Osteocyte (in vitro differentiated cells): ENCODE results near the gene GOLGA1. TPM values are rescaled to one million over a fixed set of nuclear protein-coding genes. Genes with fewer than 3 reads are reported as not detected.
"Not testable (repeated sequence)": the region's sequence is repeated elsewhere in the genome, so short reads cannot be mapped to it uniquely, and the experiment has no call there.

Source experiments
- DNase-seq: peaks from one replicate; pipeline ENCODE4 v3.0.0; 2021; ENCODE audit warnings: mixed read lengths; ENCODE audit not compliant: unreplicated experiment; ENCODE audit errors: extremely low spot score
- H3K27ac Mint-ChIP-seq: one replicate; pipeline ENCODE4 v1.8.0; 2021; ENCODE audit warnings: mild to moderate bottlenecking, mixed read lengths; ENCODE audit not compliant: unreplicated experiment
- H3K27me3 Mint-ChIP-seq: one replicate; pipeline ENCODE4 v1.8.0; 2021; ENCODE audit warnings: mixed read lengths; ENCODE audit not compliant: unreplicated experiment
- H3K36me3 Mint-ChIP-seq: one replicate; pipeline ENCODE4 v1.8.0; 2021; ENCODE audit warnings: mixed read lengths; ENCODE audit not compliant: unreplicated experiment
- H3K4me1 Mint-ChIP-seq: one replicate; pipeline ENCODE4 v1.8.0; 2021; ENCODE audit warnings: mixed read lengths; ENCODE audit not compliant: unreplicated experiment
- H3K4me3 Mint-ChIP-seq: one replicate; pipeline ENCODE4 v1.8.0; 2021; ENCODE audit warnings: mild to moderate bottlenecking, moderate library complexity, mixed read lengths; ENCODE audit not compliant: unreplicated experiment
- H3K9me3 Mint-ChIP-seq: one replicate; pipeline ENCODE4 v1.8.0; 2021; ENCODE audit warnings: mixed read lengths; ENCODE audit not compliant: unreplicated experiment
- total RNA-seq: library from RNA; stranded (reverse); gene quantifications from 2 replicates; pipeline ENCODE4 v1.2.1, GENCODE V29; 2021
- TF ChIP-seq, protein P1 (sequence below): fragments of 200-600 bp; sonication (generic); IDR thresholded peaks from 2 replicates; pipeline ENCODE4 v1.5.0; 2021; ENCODE audit warnings: antibody characterized with exemption, mild to moderate bottlenecking, moderate library complexity

Gene GOLGA1
- total RNA-seq, 1 donor from 2014 or later = 22.4 TPM

DNA sequence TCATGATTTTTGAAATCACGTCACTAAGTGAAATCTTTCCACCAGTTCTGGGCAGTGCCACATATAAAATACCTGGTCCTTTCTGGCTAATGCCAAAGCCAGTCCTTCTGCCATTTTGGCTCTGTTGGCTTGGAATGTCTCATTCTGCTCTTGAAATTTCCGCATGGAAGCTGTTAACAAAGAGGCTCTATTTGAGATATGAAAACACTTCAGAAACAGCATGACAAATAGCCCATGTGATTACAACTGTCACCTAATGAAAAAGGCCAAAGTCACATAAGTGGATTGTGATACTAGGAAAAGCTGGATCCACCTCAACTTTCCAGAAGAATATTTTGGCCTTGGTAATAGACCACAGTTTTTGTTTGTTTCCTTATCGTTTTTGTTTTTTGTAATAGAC, 12.8 kb downstream of the GOLGA1 start:
- TF ChIP-seq, protein P1, sequence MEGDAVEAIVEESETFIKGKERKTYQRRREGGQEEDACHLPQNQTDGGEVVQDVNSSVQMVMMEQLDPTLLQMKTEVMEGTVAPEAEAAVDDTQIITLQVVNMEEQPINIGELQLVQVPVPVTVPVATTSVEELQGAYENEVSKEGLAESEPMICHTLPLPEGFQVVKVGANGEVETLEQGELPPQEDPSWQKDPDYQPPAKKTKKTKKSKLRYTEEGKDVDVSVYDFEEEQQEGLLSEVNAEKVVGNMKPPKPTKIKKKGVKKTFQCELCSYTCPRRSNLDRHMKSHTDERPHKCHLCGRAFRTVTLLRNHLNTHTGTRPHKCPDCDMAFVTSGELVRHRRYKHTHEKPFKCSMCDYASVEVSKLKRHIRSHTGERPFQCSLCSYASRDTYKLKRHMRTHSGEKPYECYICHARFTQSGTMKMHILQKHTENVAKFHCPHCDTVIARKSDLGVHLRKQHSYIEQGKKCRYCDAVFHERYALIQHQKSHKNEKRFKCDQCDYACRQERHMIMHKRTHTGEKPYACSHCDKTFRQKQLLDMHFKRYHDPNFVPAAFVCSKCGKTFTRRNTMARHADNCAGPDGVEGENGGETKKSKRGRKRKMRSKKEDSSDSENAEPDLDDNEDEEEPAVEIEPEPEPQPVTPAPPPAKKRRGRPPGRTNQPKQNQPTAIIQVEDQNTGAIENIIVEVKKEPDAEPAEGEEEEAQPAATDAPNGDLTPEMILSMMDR = no peak
- H3K27ac Mint-ChIP-seq = no peak overlapping the region
- H3K4me3 Mint-ChIP-seq = no peak overlapping the region
- no peaks in the 10 kb centered on the region for H3K9me3 Mint-ChIP-seq
- H3K27me3 Mint-ChIP-seq = no peaks in the 10 kb centered on the region
- H3K36me3 Mint-ChIP-seq = peaks cover 24% of the 10 kb centered on the region
- no peaks in the 10 kb centered on the region for H3K4me1 Mint-ChIP-seq
- no peak for DNase-seq

DNA sequence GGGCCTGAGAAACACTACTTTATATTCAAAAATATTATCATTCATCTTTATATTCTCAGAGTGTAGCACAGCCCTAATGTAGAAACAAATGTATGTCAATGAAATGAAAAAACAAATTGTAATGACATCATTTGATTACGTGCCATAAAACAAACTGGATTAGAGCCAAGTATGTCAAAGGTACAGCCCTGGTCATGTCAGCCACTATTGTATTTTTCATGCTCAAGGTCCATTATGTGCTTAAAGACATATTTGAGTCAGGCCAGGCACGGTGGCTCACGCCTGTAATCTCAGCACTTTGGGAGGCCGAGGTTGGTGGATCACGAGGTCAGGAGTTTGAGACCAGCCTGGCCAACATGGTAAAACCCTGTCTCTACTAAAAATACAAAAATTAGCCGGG, 20.5 kb downstream of the GOLGA1 start:
- H3K9me3 Mint-ChIP-seq, H3K4me3 Mint-ChIP-seq, H3K27ac Mint-ChIP-seq, H3K27me3 Mint-ChIP-seq, DNase-seq, H3K4me1 Mint-ChIP-seq: not testable (repeated sequence)
- peaks cover 29% of the 10 kb centered on the region for H3K36me3 Mint-ChIP-seq

DNA sequence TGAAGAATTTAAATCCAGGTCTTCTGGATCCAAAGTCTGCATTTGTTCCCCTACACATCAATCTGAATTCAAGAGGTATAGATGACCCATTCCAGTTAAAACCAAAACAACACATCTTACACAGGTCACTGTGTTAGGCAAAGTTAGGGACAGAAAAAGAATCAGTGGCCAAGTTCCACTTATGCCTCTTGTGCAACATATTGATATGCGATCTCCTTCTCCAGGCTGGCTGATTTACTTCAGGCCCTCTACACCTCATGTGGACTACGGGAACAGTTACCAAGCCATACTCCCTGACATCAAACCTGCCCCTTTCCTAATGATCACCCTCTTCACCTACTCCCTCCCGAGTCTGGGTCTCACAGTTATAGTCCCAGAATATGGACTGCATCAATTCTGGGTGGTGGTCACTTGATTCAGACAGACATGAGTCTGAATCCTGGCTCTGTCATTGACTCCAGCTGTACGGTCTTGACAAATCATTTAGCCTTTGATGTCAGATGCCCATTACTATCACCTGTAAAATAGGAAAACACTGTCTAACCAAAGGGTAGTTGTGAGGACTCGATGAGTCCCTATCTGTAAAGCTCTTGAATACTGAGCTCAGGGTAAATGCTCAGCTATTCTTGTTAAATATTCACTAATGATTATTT, 26.0 kb downstream of the GOLGA1 start:
- Mint-ChIP-seq H3K4me3 (no peak overlapping the region), H3K9me3 (no peaks in the 10 kb centered on the region), H3K27ac (no peak overlapping the region), H3K36me3 (peaks cover 34% of the 10 kb centered on the region), H3K27me3 (no peaks in the 10 kb centered on the region), H3K4me1 (no peaks in the 10 kb centered on the region)
- TF ChIP-seq, protein P1 = no peak
- DNase-seq = no peak

DNA sequence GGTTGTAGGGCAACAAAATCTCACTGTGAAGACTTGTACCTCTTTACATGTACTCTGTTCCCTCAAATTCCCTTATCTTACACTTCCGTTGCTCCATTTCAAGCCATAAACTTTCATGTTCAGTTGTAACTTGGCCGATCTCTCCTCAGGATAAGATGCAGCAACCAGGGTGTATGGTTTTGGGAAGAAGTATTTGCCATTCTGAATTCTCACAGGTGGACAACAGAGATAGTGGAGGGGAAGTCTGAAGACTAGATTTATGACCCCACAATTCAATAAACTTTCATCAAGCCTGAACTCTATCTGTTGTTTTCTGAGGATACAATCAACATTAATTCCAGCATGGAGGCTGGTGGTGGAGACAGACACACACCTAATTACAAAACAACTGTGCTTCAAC, 27.5 kb downstream of the GOLGA1 start:
- Mint-ChIP-seq H3K9me3 (no peaks in the 10 kb centered on the region), H3K4me1 (no peaks in the 10 kb centered on the region), H3K4me3 (no peak overlapping the region), H3K36me3 (peaks cover 33% of the 10 kb centered on the region), H3K27me3 (no peaks in the 10 kb centered on the region), H3K27ac (no peak overlapping the region)
- TF ChIP-seq, protein P1 = no peak
- DNase-seq = no peak

DNA sequence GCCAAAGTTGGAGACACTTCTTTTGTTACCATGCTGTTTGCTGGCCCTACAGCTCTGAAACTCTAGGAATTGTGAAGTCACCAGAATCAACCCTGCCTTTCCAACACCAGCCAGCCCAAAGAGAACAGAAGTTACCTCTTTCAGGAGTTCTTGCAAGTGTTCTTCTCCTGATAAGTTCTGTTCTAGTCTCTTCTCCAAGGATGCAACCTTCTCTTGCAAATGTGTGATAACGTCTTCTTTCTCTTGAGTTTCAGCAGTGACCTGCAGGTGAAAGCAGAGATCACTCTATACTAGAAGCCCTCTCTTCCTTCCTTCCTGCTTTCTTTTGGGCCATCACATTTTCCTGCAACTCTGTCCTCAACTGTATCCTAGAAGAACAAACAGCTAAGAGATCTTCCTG, 29.1 kb downstream of the GOLGA1 start:
- H3K4me3 Mint-ChIP-seq = no peak overlapping the region
- H3K27me3 Mint-ChIP-seq = no peaks in the 10 kb centered on the region
- DNase-seq = no peak
- H3K4me1 Mint-ChIP-seq = no peaks in the 10 kb centered on the region
- no peak overlapping the region for H3K27ac Mint-ChIP-seq
- no peaks in the 10 kb centered on the region for H3K9me3 Mint-ChIP-seq
- TF ChIP-seq, protein P1 = no peak
- H3K36me3 Mint-ChIP-seq = peaks cover 40% of the 10 kb centered on the region

DNA sequence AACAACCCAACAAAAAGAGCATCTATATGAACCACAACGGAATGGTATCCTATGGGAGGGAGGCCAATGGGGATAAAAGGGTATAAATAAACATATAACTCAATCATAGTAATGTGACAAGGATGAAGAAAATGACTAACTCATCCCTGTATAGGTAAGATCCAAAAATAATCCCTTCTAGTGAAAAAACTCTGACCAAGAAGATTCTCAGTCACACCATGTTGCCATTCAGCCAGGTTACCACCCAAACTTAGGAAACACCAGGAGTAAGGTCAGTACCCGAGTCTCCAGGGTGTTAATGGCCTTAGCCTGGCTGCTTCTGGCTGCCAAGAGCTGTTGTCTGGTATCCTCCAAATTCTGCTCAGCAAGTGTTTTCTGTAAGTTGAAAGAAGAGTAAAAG, 32.8 kb downstream of the GOLGA1 start:
- no peaks in the 10 kb centered on the region for H3K9me3 Mint-ChIP-seq
- H3K27ac Mint-ChIP-seq = no peak overlapping the region
- no peaks in the 10 kb centered on the region for H3K4me1 Mint-ChIP-seq
- H3K27me3 Mint-ChIP-seq = no peaks in the 10 kb centered on the region
- peaks cover 40% of the 10 kb centered on the region for H3K36me3 Mint-ChIP-seq
- H3K4me3 Mint-ChIP-seq = no peak overlapping the region
- TF ChIP-seq, protein P1 = no peak
- DNase-seq = no peak
